HEK293 (cell line): ENCODE data around the gene LRBA.

Experiments used
- CTCF ChIA-PET: fragments of 350-600 bp; formaldehyde crosslinking; extraction: SDS; loops from one replicate; lab custom pipeline; 2021; ENCODE audit warnings: antibody characterized with exemption; lab: Yijun Ruan, JAX
- POLR2A ChIA-PET: fragments of 300-600 bp; formaldehyde crosslinking; extraction: SDS; loops from one replicate; lab custom pipeline; 2020; ENCODE audit warnings: antibody characterized with exemption, inconsistent platforms; lab: Yijun Ruan, JAX
- H3K27ac ChIP-seq: fragments of 200-500 bp; sonication (Bioruptor generic); 2 replicates; pipeline ENCODE4 v1.5.1; 2014; ENCODE audit warnings: low read depth, low read length, control low read depth, inconsistent platforms; ENCODE audit errors: extremely low read depth
- H3K36me3 ChIP-seq, 2 experiments: fragments of 200-500 bp in 1 of 2; sonication (Bioruptor generic) in 1 of 2; 1 replicate in 1 of 2; 2 replicates in 1 of 2; pipeline ENCODE4 v1.5.1; 2014 to 2017; ENCODE audit warnings: inconsistent platforms in 2 of 2, low read length in 2 of 2; ENCODE audit not compliant: control insufficient read depth in 2 of 2, insufficient read depth in 1 of 2
- H3K4me1 ChIP-seq: fragments of 200-500 bp; sonication (Bioruptor generic); 2 replicates; pipeline ENCODE4 v1.5.1; 2014; ENCODE audit warnings: mild to moderate bottlenecking, low read length, inconsistent platforms; ENCODE audit not compliant: control insufficient read depth, insufficient read depth
- H3K4me3 ChIP-seq: 2 replicates; pipeline ENCODE4 v1.5.1; 2011; ENCODE audit warnings: low read depth, mild to moderate bottlenecking, control low read depth, low read length, moderate library complexity
- H3K9me3 ChIP-seq: fragments of 200-500 bp; sonication (Bioruptor generic); 2 replicates; pipeline ENCODE4 v1.5.1; 2014; ENCODE audit warnings: low read depth, low read length, inconsistent platforms; ENCODE audit not compliant: control insufficient read depth, insufficient read depth
- FEZF1 ChIP-seq: fragments of 450-650 bp; formaldehyde crosslinking; IDR thresholded peaks from 2 replicates; pipeline ENCODE4 v1.5.1; 2016; ENCODE audit warnings: missing biosample characterization, missing genetic modification characterization
- GLI4 ChIP-seq: fragments of 450-650 bp; formaldehyde crosslinking; IDR thresholded peaks from 2 replicates; pipeline ENCODE4 v1.5.1; 2016; ENCODE audit warnings: missing biosample characterization, missing genetic modification characterization
- OSR2 ChIP-seq: fragments of 450-650 bp; formaldehyde crosslinking; IDR thresholded peaks from 2 replicates; pipeline ENCODE4 v1.5.1; 2016; ENCODE audit warnings: missing biosample characterization, missing genetic modification characterization
- SP7 ChIP-seq: fragments of 450-650 bp; formaldehyde crosslinking; IDR thresholded peaks from 2 replicates; pipeline ENCODE4 v1.5.1; 2016; ENCODE audit warnings: missing biosample characterization, missing genetic modification characterization
- ZEB2 ChIP-seq: fragments of 450-650 bp; formaldehyde crosslinking; IDR thresholded peaks from 2 replicates; pipeline ENCODE4 v1.5.1; 2016; ENCODE audit warnings: missing biosample characterization, missing genetic modification characterization
- ZFP69B ChIP-seq: fragments of 450-650 bp; formaldehyde crosslinking; IDR thresholded peaks from 2 replicates; pipeline ENCODE4 v1.5.1; 2016; ENCODE audit warnings: missing biosample characterization, missing genetic modification characterization
- ZNF10 ChIP-seq: fragments of 450-650 bp; formaldehyde crosslinking; IDR thresholded peaks from 2 replicates; pipeline ENCODE4 v1.5.1; 2017; ENCODE audit warnings: missing biosample characterization, missing genetic modification characterization
- ZNF112 ChIP-seq: fragments of 450-650 bp; formaldehyde crosslinking; IDR thresholded peaks from 2 replicates; pipeline ENCODE4 v1.5.0; 2017; ENCODE audit warnings: missing biosample characterization, missing genetic modification characterization
- ZNF140 ChIP-seq: fragments of 450-650 bp; formaldehyde crosslinking; IDR thresholded peaks from 2 replicates; pipeline ENCODE4 v1.5.1; 2016; ENCODE audit warnings: missing biosample characterization, missing genetic modification characterization
- ZNF266 ChIP-seq: fragments of 450-650 bp; formaldehyde crosslinking; IDR thresholded peaks from 2 replicates; pipeline ENCODE4 v1.5.1; 2016; ENCODE audit warnings: missing biosample characterization, missing genetic modification characterization, low read depth
- ZNF274 ChIP-seq, 2 experiments: fragments of 200-500 bp in 1 of 2; fragments of 450-650 bp in 1 of 2; sonication (Bioruptor generic) in 1 of 2; formaldehyde crosslinking in 1 of 2; IDR thresholded peaks; 2 replicates each; pipeline versions ENCODE4 v1.5.1 to v1.6.1; 2014 to 2016; ENCODE audit warnings: borderline replicate concordance in 1 of 2, inconsistent platforms in 1 of 2, low read length in 1 of 2, missing biosample characterization in 1 of 2, missing genetic modification characterization in 1 of 2
- ZNF311 ChIP-seq: fragments of 450-650 bp; formaldehyde crosslinking; IDR thresholded peaks from 2 replicates; pipeline ENCODE4 v1.5.1; 2017; ENCODE audit warnings: missing biosample characterization, missing genetic modification characterization, borderline replicate concordance
- ZNF391 ChIP-seq: fragments of 450-650 bp; formaldehyde crosslinking; IDR thresholded peaks from 2 replicates; pipeline ENCODE4 v1.5.1; 2016; ENCODE audit warnings: low read depth, missing biosample characterization, missing genetic modification characterization, borderline replicate concordance
- ZNF530 ChIP-seq: fragments of 450-650 bp; formaldehyde crosslinking; IDR thresholded peaks from 2 replicates; pipeline ENCODE4 v1.5.1; 2016; ENCODE audit warnings: low read depth, missing biosample characterization, missing genetic modification characterization
- ZNF596 ChIP-seq: fragments of 450-650 bp; IDR thresholded peaks from 2 replicates; pipeline ENCODE4 v1.5.0; 2018; ENCODE audit warnings: missing biosample characterization, mild to moderate bottlenecking, missing genetic modification characterization, moderate library complexity
- ZNF621 ChIP-seq: fragments of 450-650 bp; formaldehyde crosslinking; IDR thresholded peaks from 2 replicates; pipeline ENCODE4 v1.5.1; 2017; ENCODE audit warnings: missing biosample characterization, missing genetic modification characterization
- ZNF747 ChIP-seq: fragments of 450-650 bp; formaldehyde crosslinking; IDR thresholded peaks from 2 replicates; pipeline ENCODE4 v1.5.1; 2016; ENCODE audit warnings: missing biosample characterization, missing genetic modification characterization
- ZSCAN16 ChIP-seq: fragments of 450-650 bp; formaldehyde crosslinking; IDR thresholded peaks from 2 replicates; pipeline ENCODE4 v1.5.1; 2016; ENCODE audit warnings: missing biosample characterization, missing genetic modification characterization
- ZSCAN30 ChIP-seq: fragments of 450-650 bp; IDR thresholded peaks from 2 replicates; pipeline ENCODE4 v1.5.1; 2018; ENCODE audit warnings: missing biosample characterization, mild to moderate bottlenecking, missing genetic modification characterization, moderate library complexity
- TF ChIP-seq, protein P1 (sequence below): fragments of 450-650 bp; formaldehyde crosslinking; IDR thresholded peaks from 2 replicates; pipeline ENCODE4 v1.5.1; 2017; ENCODE audit warnings: missing biosample characterization, mild to moderate bottlenecking, missing genetic modification characterization, moderate library complexity
- TF ChIP-seq, protein P2 (sequence below): fragments of 450-650 bp; IDR thresholded peaks from 2 replicates; pipeline ENCODE4 v1.5.1; 2018; ENCODE audit warnings: missing biosample characterization, mild to moderate bottlenecking, missing genetic modification characterization
- TF ChIP-seq, protein P3 (sequence below): fragments of 450-650 bp; formaldehyde crosslinking; IDR thresholded peaks from 2 replicates; pipeline ENCODE4 v1.5.1; 2016; ENCODE audit warnings: missing biosample characterization, missing genetic modification characterization, borderline replicate concordance

Gene LRBA

DNA sequence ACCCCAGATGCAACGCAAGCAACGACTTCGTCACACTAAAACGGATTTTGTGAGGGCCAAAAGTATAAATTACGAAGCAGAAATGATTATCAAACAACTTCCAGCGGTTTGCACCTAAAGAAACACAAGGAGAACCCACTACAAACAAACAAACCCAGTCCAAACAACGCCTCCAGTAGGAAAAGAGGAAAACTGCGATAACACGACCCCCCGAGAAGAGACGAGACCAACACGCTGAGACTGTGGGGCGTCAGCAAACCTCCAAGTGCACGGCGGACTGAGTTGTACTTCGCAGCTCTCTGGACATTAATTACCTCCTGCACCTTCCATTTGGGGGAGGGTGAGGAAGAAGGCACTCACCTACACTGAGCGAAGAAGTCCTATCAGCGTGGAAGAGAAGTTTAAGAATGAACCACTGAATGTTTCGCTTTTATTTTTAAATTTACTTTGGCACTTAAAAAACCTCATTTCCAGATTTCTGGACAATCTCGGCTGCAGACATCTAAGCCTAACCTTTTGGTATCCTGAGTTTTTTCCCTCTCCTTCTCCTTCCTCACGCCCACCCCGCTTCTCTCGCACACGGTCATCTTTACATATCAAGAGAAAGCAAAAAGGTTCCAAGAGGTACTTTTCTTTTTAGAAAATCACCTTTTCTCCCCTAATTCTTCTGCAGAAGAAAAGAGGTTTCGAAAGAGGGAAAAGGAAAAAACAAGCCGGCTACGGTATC, 432.8 kb downstream of the LRBA start, which contains the start of gene MAB21L2:
Gene MAB21L2, plus strand, starts transcription at position 6 of the 727 bp plus-strand sequence. CDS start 879 bp downstream, outside the sequence.
- Histone ChIP-seq H3K4me1 (no peaks in the 10 kb centered on the region), H3K27ac (no peak within 1 kb of the TSS), H3K9me3 (no peaks in the 10 kb centered on the region), H3K36me3 (peaks cover 0 to 12% of the 10 kb centered on the region in 2 experiments; a peak in 1 of 3 replicates), H3K4me3 (no peak within 1 kb of the TSS)
- CTCF ChIA-PET, result no interaction called here
- TF ChIP-seq, protein P1, sequence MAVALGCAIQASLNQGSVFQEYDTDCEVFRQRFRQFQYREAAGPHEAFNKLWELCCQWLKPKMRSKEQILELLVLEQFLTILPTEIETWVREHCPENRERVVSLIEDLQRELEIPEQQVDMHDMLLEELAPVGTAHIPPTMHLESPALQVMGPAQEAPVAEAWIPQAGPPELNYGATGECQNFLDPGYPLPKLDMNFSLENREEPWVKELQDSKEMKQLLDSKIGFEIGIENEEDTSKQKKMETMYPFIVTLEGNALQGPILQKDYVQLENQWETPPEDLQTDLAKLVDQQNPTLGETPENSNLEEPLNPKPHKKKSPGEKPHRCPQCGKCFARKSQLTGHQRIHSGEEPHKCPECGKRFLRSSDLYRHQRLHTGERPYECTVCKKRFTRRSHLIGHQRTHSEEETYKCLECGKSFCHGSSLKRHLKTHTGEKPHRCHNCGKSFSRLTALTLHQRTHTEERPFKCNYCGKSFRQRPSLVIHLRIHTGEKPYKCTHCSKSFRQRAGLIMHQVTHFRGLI (tag by site-specific recombination), result no peak
- TF ChIP-seq ZNF391, result no peak
- no peak for TF ChIP-seq GLI4
- TF ChIP-seq, protein P2, sequence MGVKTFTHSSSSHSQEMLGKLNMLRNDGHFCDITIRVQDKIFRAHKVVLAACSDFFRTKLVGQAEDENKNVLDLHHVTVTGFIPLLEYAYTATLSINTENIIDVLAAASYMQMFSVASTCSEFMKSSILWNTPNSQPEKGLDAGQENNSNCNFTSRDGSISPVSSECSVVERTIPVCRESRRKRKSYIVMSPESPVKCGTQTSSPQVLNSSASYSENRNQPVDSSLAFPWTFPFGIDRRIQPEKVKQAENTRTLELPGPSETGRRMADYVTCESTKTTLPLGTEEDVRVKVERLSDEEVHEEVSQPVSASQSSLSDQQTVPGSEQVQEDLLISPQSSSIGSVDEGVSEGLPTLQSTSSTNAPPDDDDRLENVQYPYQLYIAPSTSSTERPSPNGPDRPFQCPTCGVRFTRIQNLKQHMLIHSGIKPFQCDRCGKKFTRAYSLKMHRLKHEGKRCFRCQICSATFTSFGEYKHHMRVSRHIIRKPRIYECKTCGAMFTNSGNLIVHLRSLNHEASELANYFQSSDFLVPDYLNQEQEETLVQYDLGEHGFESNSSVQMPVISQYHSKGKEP, result no peak
- POLR2A ChIA-PET, result no interaction called here

DNA sequence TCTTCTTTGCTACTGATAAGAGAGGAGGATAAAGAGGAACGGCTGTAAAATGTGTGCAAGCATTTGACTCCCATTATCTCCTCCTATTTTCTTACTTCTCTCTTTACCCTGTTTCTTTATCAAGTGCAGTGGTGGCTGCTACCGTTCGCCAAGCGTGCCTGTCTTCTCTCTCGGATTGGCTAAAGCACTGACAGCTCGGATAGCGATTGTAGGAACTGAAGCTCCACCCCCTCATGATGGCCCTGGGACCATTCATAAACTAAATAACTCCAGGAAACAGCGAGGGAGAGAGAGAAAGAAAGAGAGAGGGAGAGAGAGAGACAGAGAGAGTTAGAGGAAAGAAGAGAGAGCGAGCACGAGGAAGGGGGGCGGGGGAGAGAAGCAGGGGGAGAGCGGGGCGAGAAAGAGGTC, 433.4 kb downstream of the LRBA start:
- TF ChIP-seq ZFP69B (tag by site-specific recombination) (no peak), ZNF596 (tag by site-specific recombination) (peak; percentile 63)
- TF ChIP-seq, all 188 proteins: peak for 1

DNA sequence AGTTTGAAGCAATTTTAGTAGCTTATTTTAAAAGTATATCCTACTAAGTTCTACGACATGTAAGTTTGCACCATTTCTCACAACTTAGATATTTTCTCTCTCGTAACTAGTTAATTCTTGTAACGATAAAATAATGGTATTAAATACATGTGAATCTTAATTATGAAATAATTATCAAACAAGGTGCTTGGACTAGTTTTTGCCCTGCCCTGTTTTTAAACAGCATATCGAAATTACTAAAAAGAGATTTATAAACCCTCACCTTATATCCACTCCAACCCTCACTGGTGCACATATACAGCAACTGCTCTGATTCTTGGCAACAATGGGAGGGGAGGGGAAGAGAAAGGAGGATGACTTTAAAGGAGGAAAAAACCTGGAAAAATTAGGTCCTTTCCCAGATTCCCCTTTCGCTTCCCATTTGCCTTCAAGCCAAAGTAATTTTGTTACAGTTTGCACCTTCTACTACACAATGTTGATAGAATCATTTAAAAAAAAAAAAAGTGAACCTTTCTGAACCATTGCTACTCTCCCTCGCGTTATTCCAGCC, 434.0 kb downstream of the LRBA start:
- no peaks in the 10 kb centered on the region for H3K9me3 ChIP-seq
- no peak overlapping the region for H3K27ac ChIP-seq
- H3K4me1 ChIP-seq, result no peaks in the 10 kb centered on the region
- H3K36me3 ChIP-seq, result peaks cover 0 to 12% of the 10 kb centered on the region in 2 experiments; a peak in 1 of 3 replicates
- POLR2A ChIA-PET, result no interaction called here
- TF ChIP-seq OSR2 (tag by site-specific recombination) (no peak), ZNF274 (IDR thresholded peaks at IDR 0.05; ENCODE audit: low read length) (no peak), ZNF274 (tag by site-specific recombination; IDR thresholded peaks at IDR 0.05; ENCODE audit: borderline replicate concordance) (no peak), ZNF140 (tag by site-specific recombination) (no peak), ZNF266 (no peak), FEZF1 (tag by site-specific recombination) (no peak), ZNF621 (no peak), ZEB2 (tag by site-specific recombination) (no peak), ZNF10 (tag by site-specific recombination) (no peak), ZNF747 (no peak), ZNF530 (tag by site-specific recombination) (no peak), SP7 (tag by site-specific recombination) (no peak), ZSCAN16 (tag by site-specific recombination) (no peak), ZNF311 (tag by site-specific recombination) (no peak), ZNF112 (tag by site-specific recombination) (no peak), ZSCAN30 (tag by site-specific recombination) (no peak)
- TF ChIP-seq, protein P3, sequence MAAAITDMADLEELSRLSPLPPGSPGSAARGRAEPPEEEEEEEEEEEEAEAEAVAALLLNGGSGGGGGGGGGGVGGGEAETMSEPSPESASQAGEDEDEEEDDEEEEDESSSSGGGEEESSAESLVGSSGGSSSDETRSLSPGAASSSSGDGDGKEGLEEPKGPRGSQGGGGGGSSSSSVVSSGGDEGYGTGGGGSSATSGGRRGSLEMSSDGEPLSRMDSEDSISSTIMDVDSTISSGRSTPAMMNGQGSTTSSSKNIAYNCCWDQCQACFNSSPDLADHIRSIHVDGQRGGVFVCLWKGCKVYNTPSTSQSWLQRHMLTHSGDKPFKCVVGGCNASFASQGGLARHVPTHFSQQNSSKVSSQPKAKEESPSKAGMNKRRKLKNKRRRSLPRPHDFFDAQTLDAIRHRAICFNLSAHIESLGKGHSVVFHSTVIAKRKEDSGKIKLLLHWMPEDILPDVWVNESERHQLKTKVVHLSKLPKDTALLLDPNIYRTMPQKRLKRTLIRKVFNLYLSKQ (tag by site-specific recombination), result no peak
- TF ChIP-seq, all 188 proteins: peak for 0
- CTCF ChIA-PET, result interaction anchor here (0.6 kb wide), 1 partner anchor 431 kb away, joined by 3 read pairs; no protein-coding TSS in a partner anchor
- H3K4me3 ChIP-seq, result no peak overlapping the region

More for the DNA sequence above, 433.4 kb downstream of the LRBA start:
- no peaks in the 10 kb centered on the region for H3K9me3 ChIP-seq
- ChIA-PET CTCF (no interaction called here), POLR2A (no interaction called here)
- peaks cover 0 to 12% of the 10 kb centered on the region in 2 experiments; a peak in 1 of 3 replicates for H3K36me3 ChIP-seq
- no peak overlapping the region for H3K27ac ChIP-seq
- H3K4me1 ChIP-seq, result no peaks in the 10 kb centered on the region
- no peak overlapping the region for H3K4me3 ChIP-seq
